Astrocyte (in vitro differentiated cells and primary cell): Measurements from ENCODE around the gene TMX2. TPM values are rescaled to one million over a fixed set of nuclear protein-coding genes. Genes with fewer than 3 reads are reported as not detected.
A peak's percentile ranks its signal among the peaks of the same experiment; 100 is the strongest.

Experiments used
- DNase-seq: peaks from one replicate; pipeline ENCODE4 v3.0.0-alpha.2; 2010; ENCODE audit warnings: low read depth
- FAIRE-seq: peaks from 2 replicates; lab custom pipeline; 2011; peaks lifted over from hg19 to GRCh38; lab: Jason Lieb, UNC
- H2AFZ ChIP-seq: 2 replicates; pipeline ENCODE4 v1.6.0; 2012; ENCODE audit warnings: low read depth, low read length, inconsistent platforms
- H3K27ac ChIP-seq: 2 replicates; pipeline ENCODE4 v1.5.1; 2011; ENCODE audit warnings: low read depth, low read length, inconsistent platforms
- H3K27me3 ChIP-seq: 2 replicates; pipeline ENCODE4 v1.6.0; 2011; ENCODE audit warnings: low read length, inconsistent platforms; ENCODE audit not compliant: insufficient read depth
- H3K36me3 ChIP-seq: 2 replicates; pipeline ENCODE4 v1.5.1; 2011; ENCODE audit warnings: low read length, inconsistent platforms; ENCODE audit not compliant: insufficient read depth
- H3K4me1 ChIP-seq: 2 replicates; pipeline ENCODE4 v1.5.1; 2011; ENCODE audit warnings: low read length, inconsistent platforms; ENCODE audit not compliant: insufficient read depth
- H3K4me2 ChIP-seq: 2 replicates; pipeline ENCODE4 v1.6.0; 2012; ENCODE audit warnings: low read length, inconsistent platforms
- H3K4me3 ChIP-seq: 2 replicates; pipeline ENCODE4 v1.5.1; 2011; ENCODE audit warnings: low read depth, mild to moderate bottlenecking, low read length, inconsistent platforms; ENCODE audit not compliant: insufficient read depth
- H3K79me2 ChIP-seq: 2 replicates; pipeline ENCODE4 v1.6.0; 2012; ENCODE audit warnings: mild to moderate bottlenecking, low read length, inconsistent platforms; ENCODE audit not compliant: insufficient read depth
- H3K9ac ChIP-seq: 2 replicates; pipeline ENCODE4 v1.6.0; 2012; ENCODE audit warnings: mild to moderate bottlenecking, low read length, inconsistent platforms
- H3K9me3 ChIP-seq: 2 replicates; pipeline ENCODE4 v1.5.1; 2012; ENCODE audit warnings: low read depth, mild to moderate bottlenecking, low read length, inconsistent platforms; ENCODE audit not compliant: insufficient read depth
- H4K20me1 ChIP-seq: 2 replicates; pipeline ENCODE4 v1.6.0; 2012; ENCODE audit warnings: low read length, inconsistent platforms; ENCODE audit not compliant: insufficient read depth
- H3K27ac Mint-ChIP-seq: one replicate; pipeline ENCODE4 v1.8.0; 2021; ENCODE audit warnings: mild to moderate bottlenecking, mixed read lengths; ENCODE audit not compliant: unreplicated experiment
- H3K27me3 Mint-ChIP-seq: one replicate; pipeline ENCODE4 v1.8.0; 2021; ENCODE audit warnings: low read depth, mixed read lengths; ENCODE audit not compliant: unreplicated experiment
- H3K36me3 Mint-ChIP-seq: one replicate; pipeline ENCODE4 v1.8.0; 2021; ENCODE audit warnings: low read depth, mixed read lengths; ENCODE audit not compliant: unreplicated experiment
- H3K4me1 Mint-ChIP-seq: one replicate; pipeline ENCODE4 v1.8.0; 2021; ENCODE audit warnings: low read depth, mixed read lengths; ENCODE audit not compliant: unreplicated experiment
- H3K4me3 Mint-ChIP-seq: one replicate; pipeline ENCODE4 v1.8.0; 2021; ENCODE audit warnings: mild to moderate bottlenecking, moderate library complexity, mixed read lengths; ENCODE audit not compliant: unreplicated experiment
- H3K9me3 Mint-ChIP-seq: one replicate; pipeline ENCODE4 v1.8.0; 2021; ENCODE audit warnings: mild to moderate bottlenecking, mixed read lengths; ENCODE audit not compliant: unreplicated experiment
- CTCF ChIP-seq: IDR thresholded peaks from 2 replicates; pipeline ENCODE4 v1.5.1; 2011; ENCODE audit warnings: low read depth, mild to moderate bottlenecking, inconsistent platforms, low read length, moderate library complexity; ENCODE audit not compliant: insufficient read depth
- EZH2 ChIP-seq: IDR thresholded peaks from 2 replicates; pipeline ENCODE4 v1.6.1; 2012; ENCODE audit warnings: mild to moderate bottlenecking, low read length, inconsistent platforms; ENCODE audit not compliant: insufficient read depth
- total RNA-seq: library from RNA; stranded (reverse); gene quantifications from 2 replicates; pipeline ENCODE4 v1.2.1, GENCODE V29; 2021

Gene TMX2
- total RNA-seq, 1 donor from 2014 or later: 88.0 TPM

- peak within 1 kb of the TSS; percentile 100 for H3K27ac ChIP-seq
- peak within 1 kb of the TSS; percentile 97 for H3K4me2 ChIP-seq
- H3K4me3 Mint-ChIP-seq: peak within 1 kb of the TSS; percentile 97
- peak within 1 kb of the TSS; percentile 98 for H3K9ac ChIP-seq
- H3K4me1 Mint-ChIP-seq: peaks cover 15% of the 10 kb centered on the region
- FAIRE-seq (no peak), DNase-seq (peak; percentile 99)
- peaks cover 3% of the 10 kb centered on the region for H3K36me3 Mint-ChIP-seq
- H3K27me3 Mint-ChIP-seq: no peaks in the 10 kb centered on the region
- peaks cover 10% of the 10 kb centered on the region for H3K4me1 ChIP-seq
- peak within 1 kb of the TSS; percentile 93 for H2AFZ ChIP-seq
- peaks cover 36% of the 10 kb centered on the region for H4K20me1 ChIP-seq
- H3K27ac Mint-ChIP-seq: peak within 1 kb of the TSS; percentile 99
- H3K79me2 ChIP-seq: peaks cover 49% of the 10 kb centered on the region
- peak; percentile 16 for TF ChIP-seq CTCF
- TF ChIP-seq EZH2: no peak
- no peaks in the 10 kb centered on the region for H3K27me3 ChIP-seq
- no peaks in the 10 kb centered on the region for H3K9me3 Mint-ChIP-seq
- H3K36me3 ChIP-seq: peaks cover 10% of the 10 kb centered on the region
- peak within 1 kb of the TSS; percentile 93 for H3K4me3 ChIP-seq
- H3K9me3 ChIP-seq: no peaks in the 10 kb centered on the region
Observed at GRCh38 chr11:57667736-57668433, 44.5 kb upstream of the TMX2 start, which contains the start of gene ZDHHC5. ZDHHC5 (plus strand) TSS chr11:57668114; CDS start chr11:57673091, 4,977 bp downstream.

GRCh38 chr11:57668434-57668782, 44.0 kb upstream of the TMX2 start:
- peaks cover 16% of the 10 kb centered on the region for H3K4me1 Mint-ChIP-seq
- H3K9me3 Mint-ChIP-seq: no peaks in the 10 kb centered on the region
- Histone ChIP-seq H3K4me2 (peak overlapping the region; percentile 97), H4K20me1 (peaks cover 41% of the 10 kb centered on the region), H2AFZ (peak overlapping the region; percentile 93), H3K4me3 (peak overlapping the region; percentile 93), H3K9me3 (no peaks in the 10 kb centered on the region), H3K36me3 (peaks cover 15% of the 10 kb centered on the region), H3K27ac (peak overlapping the region; percentile 100), H3K27me3 (no peaks in the 10 kb centered on the region), H3K4me1 (peaks cover 10% of the 10 kb centered on the region), H3K9ac (peak overlapping the region; percentile 98), H3K79me2 (peaks cover 54% of the 10 kb centered on the region)
- H3K27ac Mint-ChIP-seq: peak overlapping the region; percentile 97
- FAIRE-seq (no peak), DNase-seq (no peak)
- no peak for TF ChIP-seq CTCF
- TF ChIP-seq EZH2: no peak
- H3K36me3 Mint-ChIP-seq: peaks cover 7% of the 10 kb centered on the region
- peak overlapping the region; percentile 97 for H3K4me3 Mint-ChIP-seq
- no peaks in the 10 kb centered on the region for H3K27me3 Mint-ChIP-seq

GRCh38 chr11:57674251-57674650, 38.1 kb upstream of the TMX2 start:
- Mint-ChIP-seq H3K4me3 (no peak overlapping the region), H3K9me3 (no peaks in the 10 kb centered on the region), H3K27me3 (no peaks in the 10 kb centered on the region), H3K36me3 (peaks cover 15% of the 10 kb centered on the region), H3K27ac (no peak overlapping the region), H3K4me1 (peaks cover 18% of the 10 kb centered on the region)
- Histone ChIP-seq H3K4me2 (no peak overlapping the region), H2AFZ (no peak overlapping the region), H3K9me3 (no peaks in the 10 kb centered on the region), H3K9ac (no peak overlapping the region), H3K4me1 (peaks cover 2% of the 10 kb centered on the region), H3K36me3 (peaks cover 28% of the 10 kb centered on the region), H3K27ac (no peak overlapping the region), H4K20me1 (peaks cover 75% of the 10 kb centered on the region), H3K79me2 (peaks cover 90% of the 10 kb centered on the region), H3K27me3 (no peaks in the 10 kb centered on the region), H3K4me3 (no peak overlapping the region)
- no peak for TF ChIP-seq CTCF
- no peak for TF ChIP-seq EZH2
- no peak for FAIRE-seq
- no peak for DNase-seq
